ENCODE results near the gene RNF114.

RNF114 gene

GRCh38 chr20:49999329-49999728 lies 63.1 kb downstream of the RNF114 start:
- TF ChIP-seq CTCF (IDR thresholded peaks at IDR 0.05) = no peak

DNA sequence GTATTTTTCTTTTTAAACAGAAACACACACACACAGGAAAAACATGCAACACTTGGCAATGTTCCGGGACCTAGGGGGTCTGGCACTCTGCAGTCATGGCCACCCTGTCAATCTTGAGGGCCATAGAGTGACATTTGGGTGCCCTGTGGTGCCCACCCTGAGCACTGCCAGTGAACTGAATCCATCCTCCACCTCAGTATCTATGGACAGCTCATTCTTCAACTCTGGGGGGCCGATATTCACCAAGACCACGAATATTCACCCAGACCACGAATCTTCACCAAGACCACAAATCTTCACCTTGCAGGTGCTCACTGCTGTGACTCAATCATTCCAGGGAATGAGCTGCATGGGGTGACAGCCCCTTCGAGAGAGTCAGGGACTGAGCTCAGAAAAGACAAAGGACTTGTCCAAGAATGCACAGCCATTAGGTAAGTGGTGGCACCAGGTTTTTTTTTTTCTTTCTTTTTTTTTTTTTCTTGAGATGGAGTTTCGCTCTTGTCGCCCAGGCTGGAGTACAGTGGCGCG lies 65.7 kb downstream of the RNF114 start:
- no peak for TF ChIP-seq CTCF (IDR thresholded peaks at IDR 0.05)

GRCh38 chr20:50003253-50003656 lies 67.1 kb downstream of the RNF114 start:
- no peak for TF ChIP-seq CTCF (IDR thresholded peaks at IDR 0.05)
